ENCODE data around the gene RNF43.

- TF ChIP-seq JUND (CRISPR knock-in tag; IDR thresholded peaks at IDR 0.05) (no peak), EP300 (IDR thresholded peaks at IDR 0.05; ENCODE audit: low read depth in 2 of 2, low read length in 2 of 2) (no peak), EP300 (CRISPR knock-in tag; IDR thresholded peaks at IDR 0.05; ENCODE audit: borderline replicate concordance) (no peak), CTCF (CRISPR knock-in tag; IDR thresholded peaks at IDR 0.05) (no peak), YY1 (IDR thresholded peaks at IDR 0.05; ENCODE audit: insufficient read depth, insufficient replicate concordance, low read depth, low read length) (no peak), MTF1 (CRISPR knock-in tag; IDR thresholded peaks at IDR 0.05) (no peak), GATAD1 (CRISPR knock-in tag; IDR thresholded peaks at IDR 0.05) (no peak), NR2F1 (CRISPR knock-in tag; IDR thresholded peaks at IDR 0.05) (no peak)
These were observed 40.2 kb downstream of the RNF43 start for GRCh38 chr17:58377093-58377601.
